Stomach (tissue), 4 donors: ENCODE measurements around the gene WDR59.

Source experiments
- POLR2A ChIP-seq, 4 donors: fragments of 450-650 bp; IDR thresholded peaks; one replicate each; pipeline ENCODE4 v1.6.1; 2016; ENCODE audit warnings: antibody characterized with exemption in 4 of 4, control low read depth in 2 of 4, mild to moderate bottlenecking in 1 of 4, moderate library complexity in 1 of 4
- TF ChIP-seq, protein P1 (sequence below), 7 experiments: fragments of 450-650 bp in 4 of 7; fragments of 200-600 bp in 3 of 7; sonication (generic) in 3 of 7; IDR thresholded peaks; one replicate each; pipeline ENCODE4 v1.5.1; 2016 to 2019; ENCODE audit warnings: antibody characterized with exemption in 7 of 7, control low read depth in 2 of 7, mild to moderate bottlenecking in 1 of 7

DNA sequence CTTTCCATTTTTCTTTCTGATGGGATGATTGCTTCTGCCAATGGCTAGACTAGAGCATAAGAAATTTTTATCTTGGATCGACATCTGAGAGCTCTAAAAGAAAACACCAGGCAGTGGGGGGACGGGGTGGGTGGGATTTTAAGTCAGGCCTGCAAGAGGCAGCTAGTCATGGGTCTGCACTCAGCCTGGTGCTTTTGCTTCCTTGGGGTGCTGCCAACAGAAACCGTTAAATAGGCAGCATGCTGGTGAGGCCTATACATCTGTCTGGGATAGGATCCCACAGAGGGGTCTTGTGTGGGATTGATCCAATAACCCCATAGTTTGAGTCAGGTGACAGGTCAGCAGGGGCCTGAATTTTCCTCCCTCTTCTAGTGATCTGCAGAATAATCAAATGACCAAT is 40.8 kb upstream of the WDR59 start:
- TF ChIP-seq, protein P1, sequence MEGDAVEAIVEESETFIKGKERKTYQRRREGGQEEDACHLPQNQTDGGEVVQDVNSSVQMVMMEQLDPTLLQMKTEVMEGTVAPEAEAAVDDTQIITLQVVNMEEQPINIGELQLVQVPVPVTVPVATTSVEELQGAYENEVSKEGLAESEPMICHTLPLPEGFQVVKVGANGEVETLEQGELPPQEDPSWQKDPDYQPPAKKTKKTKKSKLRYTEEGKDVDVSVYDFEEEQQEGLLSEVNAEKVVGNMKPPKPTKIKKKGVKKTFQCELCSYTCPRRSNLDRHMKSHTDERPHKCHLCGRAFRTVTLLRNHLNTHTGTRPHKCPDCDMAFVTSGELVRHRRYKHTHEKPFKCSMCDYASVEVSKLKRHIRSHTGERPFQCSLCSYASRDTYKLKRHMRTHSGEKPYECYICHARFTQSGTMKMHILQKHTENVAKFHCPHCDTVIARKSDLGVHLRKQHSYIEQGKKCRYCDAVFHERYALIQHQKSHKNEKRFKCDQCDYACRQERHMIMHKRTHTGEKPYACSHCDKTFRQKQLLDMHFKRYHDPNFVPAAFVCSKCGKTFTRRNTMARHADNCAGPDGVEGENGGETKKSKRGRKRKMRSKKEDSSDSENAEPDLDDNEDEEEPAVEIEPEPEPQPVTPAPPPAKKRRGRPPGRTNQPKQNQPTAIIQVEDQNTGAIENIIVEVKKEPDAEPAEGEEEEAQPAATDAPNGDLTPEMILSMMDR (IDR thresholded peaks at IDR 0.05) = no peak
- no peak for TF ChIP-seq POLR2A (IDR thresholded peaks at IDR 0.05)
